Hepatocyte (in vitro differentiated cells): Measurements from ENCODE around the gene CDK14. TPM values are rescaled to one million over a fixed set of nuclear protein-coding genes. Genes with fewer than 3 reads are reported as not detected.

ENCODE experiments used
- DNase-seq: peaks from one replicate; pipeline ENCODE4 v3.0.0-alpha.2; 2016; ENCODE audit warnings: low spot score
- H2AFZ ChIP-seq: fragments of 200-600 bp; sonication (generic); 2 replicates; pipeline ENCODE4 v1.6.0; 2016; ENCODE audit warnings: antibody characterized with exemption, mild to moderate bottlenecking
- H3K27ac ChIP-seq: fragments of 200-600 bp; sonication (generic); 2 replicates; pipeline ENCODE4 v1.5.1; 2016; ENCODE audit warnings: mild to moderate bottlenecking
- H3K27me3 ChIP-seq: fragments of 200-600 bp; sonication (generic); 2 replicates; pipeline ENCODE4 v1.6.1; 2016
- H3K36me3 ChIP-seq: fragments of 200-600 bp; sonication (generic); replicated peaks from 2 replicates; pipeline ENCODE4 v1.5.1; 2016; ENCODE audit warnings: low read depth; ENCODE audit not compliant: insufficient read depth
- H3K4me1 ChIP-seq: fragments of 200-600 bp; sonication (generic); 2 replicates; pipeline ENCODE4 v1.5.1; 2016; ENCODE audit warnings: mild to moderate bottlenecking, moderate library complexity; ENCODE audit not compliant: insufficient read depth
- H3K4me2 ChIP-seq: fragments of 200-600 bp; sonication (generic); 2 replicates; pipeline ENCODE4 v1.6.0; 2016
- H3K4me3 ChIP-seq: fragments of 200-600 bp; sonication (generic); 2 replicates; pipeline ENCODE4 v1.5.1; 2016; ENCODE audit warnings: mild to moderate bottlenecking
- H3K79me2 ChIP-seq: fragments of 200-600 bp; sonication (generic); 2 replicates; pipeline ENCODE4 v1.6.0; 2017; ENCODE audit warnings: mild to moderate bottlenecking
- H3K9me2 ChIP-seq: fragments of 200-600 bp; sonication (generic); replicated peaks from 2 replicates; pipeline ENCODE4 v1.6.0; 2017; ENCODE audit warnings: mild to moderate bottlenecking; ENCODE audit not compliant: insufficient read depth
- H3K9me3 ChIP-seq: fragments of 200-600 bp; sonication (generic); 2 replicates; pipeline ENCODE4 v1.5.1; 2016; ENCODE audit warnings: low read depth, mild to moderate bottlenecking
- H4K20me1 ChIP-seq: fragments of 200-600 bp; sonication (generic); 2 replicates; pipeline ENCODE4 v1.6.0; 2016; ENCODE audit warnings: mild to moderate bottlenecking; ENCODE audit not compliant: insufficient read depth, poor library complexity, severe bottlenecking
- CTCF ChIP-seq: fragments of 200-600 bp; sonication (generic); IDR thresholded peaks from 2 replicates; pipeline ENCODE4 v1.5.1; 2016; ENCODE audit warnings: antibody characterized with exemption, mild to moderate bottlenecking; ENCODE audit not compliant: poor library complexity
- EZH2 ChIP-seq: fragments of 200-600 bp; sonication (generic); IDR thresholded peaks from 2 replicates; pipeline ENCODE4 v1.6.1; 2016; ENCODE audit warnings: antibody characterized with exemption, mild to moderate bottlenecking, borderline replicate concordance
- EZH2phosphoT487 ChIP-seq: fragments of 200-600 bp; sonication (generic); IDR thresholded peaks from one replicate; pipeline ENCODE4 v1.6.1; 2018; ENCODE audit warnings: antibody characterized with exemption, mild to moderate bottlenecking, low read depth, moderate library complexity; ENCODE audit not compliant: unreplicated experiment, severe bottlenecking
- WGBS: methylation state at CpG from one replicate; pipeline ENCODE4 v1.1.6; 2016; ENCODE audit warnings: low lambda C conversion rate; ENCODE audit errors: missing lambda C conversion rate; 5-methylcytosine and 5-hydroxymethylcytosine counted together
- polyA plus RNA-seq: library from polyadenylated mRNA; unstranded; fragments of >200 nt; fragmentation: Nextera tagmentation; extraction: Ambion mirVana; gene quantifications from 2 replicates; pipeline ENCODE4 v1.2.1, GENCODE V29; 2016
- total RNA-seq: library from RNA; depleted of rRNA; stranded (reverse); fragments of >200 nt; gene quantifications from 2 replicates; pipeline ENCODE4 v1.2.3, GENCODE V29; 2014

The CDK14 gene
- total and polyA plus RNA-seq, 2 experiments from 2014 or later: 8.6 to 23.5 TPM

- no peaks in the 10 kb centered on the region for H3K36me3 ChIP-seq
- H3K4me1 ChIP-seq: no peaks in the 10 kb centered on the region
- no peak overlapping the region for H3K4me2 ChIP-seq
- H3K9me2 ChIP-seq: no peaks in the 10 kb centered on the region
- no peaks in the 10 kb centered on the region for H3K27me3 ChIP-seq
- TF ChIP-seq CTCF: no peak
- no peak for TF ChIP-seq EZH2
- no peak for TF ChIP-seq EZH2phosphoT487
- peaks cover 9% of the 10 kb centered on the region for H4K20me1 ChIP-seq
- no peak overlapping the region for H3K4me3 ChIP-seq
- WGBS: 72% methylated on average over 2 of the region's 2 CpGs
- H2AFZ ChIP-seq: no peak overlapping the region
- no peaks in the 10 kb centered on the region for H3K9me3 ChIP-seq
- H3K79me2 ChIP-seq: peaks cover 64% of the 10 kb centered on the region
- no peak overlapping the region for H3K27ac ChIP-seq
- no peak for DNase-seq
Measured at GRCh38 chr7:90655566-90655965, 59.4 kb downstream of the CDK14 start.

GRCh38 chr7:90657481-90657880 lies 61.4 kb downstream of the CDK14 start:
- Histone ChIP-seq H2AFZ (no peak overlapping the region), H3K9me3 (no peaks in the 10 kb centered on the region), H3K36me3 (no peaks in the 10 kb centered on the region), H3K79me2 (peaks cover 56% of the 10 kb centered on the region), H3K4me3 (no peak overlapping the region), H3K27me3 (no peaks in the 10 kb centered on the region), H3K4me2 (no peak overlapping the region), H3K27ac (no peak overlapping the region), H3K9me2 (no peaks in the 10 kb centered on the region), H4K20me1 (peaks cover 9% of the 10 kb centered on the region), H3K4me1 (no peaks in the 10 kb centered on the region)
- DNase-seq: no peak
- WGBS: 77% methylated on average over 1 of the region's 1 CpG
- TF ChIP-seq CTCF (no peak), EZH2phosphoT487 (no peak), EZH2 (no peak)

GRCh38 chr7:90660100-90660499 lies 64.0 kb downstream of the CDK14 start:
- Histone ChIP-seq H3K9me3 (no peaks in the 10 kb centered on the region), H3K9me2 (no peaks in the 10 kb centered on the region), H3K27ac (no peak overlapping the region), H3K36me3 (no peaks in the 10 kb centered on the region), H3K4me2 (no peak overlapping the region), H2AFZ (no peak overlapping the region), H3K4me3 (no peak overlapping the region), H3K79me2 (peaks cover 42% of the 10 kb centered on the region), H3K27me3 (no peaks in the 10 kb centered on the region), H3K4me1 (no peaks in the 10 kb centered on the region), H4K20me1 (peaks cover 4% of the 10 kb centered on the region)
- DNase-seq: no peak
- WGBS: 83% methylated on average over 2 of the region's 2 CpGs
- TF ChIP-seq EZH2phosphoT487 (no peak), CTCF (no peak), EZH2 (no peak)

GRCh38 chr7:90660819-90661218 lies 64.7 kb downstream of the CDK14 start:
- TF ChIP-seq EZH2: no peak
- TF ChIP-seq CTCF: no peak
- no peak for TF ChIP-seq EZH2phosphoT487
- H2AFZ ChIP-seq: no peak overlapping the region
- H3K36me3 ChIP-seq: no peaks in the 10 kb centered on the region
- H4K20me1 ChIP-seq: peaks cover 2% of the 10 kb centered on the region
- DNase-seq: no peak
- H3K4me1 ChIP-seq: no peaks in the 10 kb centered on the region
- no peak overlapping the region for H3K27ac ChIP-seq
- no peaks in the 10 kb centered on the region for H3K9me2 ChIP-seq
- H3K27me3 ChIP-seq: no peaks in the 10 kb centered on the region
- 97% methylated on average over 1 of the region's 1 CpG for WGBS
- H3K9me3 ChIP-seq: no peaks in the 10 kb centered on the region
- no peak overlapping the region for H3K4me2 ChIP-seq
- peaks cover 42% of the 10 kb centered on the region for H3K79me2 ChIP-seq
- H3K4me3 ChIP-seq: no peak overlapping the region
